HG03025 (cell line): ENCODE results near the gene LRRC43.
"Not testable (repeated sequence)": the region's sequence is repeated elsewhere in the genome, so short reads cannot be mapped to it uniquely, and the experiment has no call there.

ENCODE experiments used
- ATAC-seq: cut with Tn5 transposase; IDR thresholded peaks from one replicate; pipeline ENCODE4 v1.9.1; 2021; ENCODE audit warnings: mild to moderate bottlenecking, moderate library complexity; ENCODE audit not compliant: unreplicated experiment, low FRiP score

LRRC43 gene

GRCh38 chr12:122152754-122153153 is 30.2 kb upstream of the LRRC43 start:
- ATAC-seq = no peak

GRCh38 chr12:122155705-122156104 is 27.2 kb upstream of the LRRC43 start:
- no peak for ATAC-seq

- ATAC-seq = no peak
These were observed 24.1 kb upstream of the LRRC43 start for GRCh38 chr12:122158700-122159285.

GRCh38 chr12:122159882-122160281 is 23.0 kb upstream of the LRRC43 start:
- no peak for ATAC-seq

GRCh38 chr12:122160761-122161160 is 22.2 kb upstream of the LRRC43 start:
- ATAC-seq = no peak

- no peak for ATAC-seq
These were observed 21.2 kb upstream of the LRRC43 start for GRCh38 chr12:122161682-122162081.

- ATAC-seq = no peak
These were observed 19.9 kb upstream of the LRRC43 start for GRCh38 chr12:122162976-122163375.

- peak; percentile 57 for ATAC-seq
These were observed 16.2 kb upstream of the LRRC43 start for GRCh38 chr12:122166422-122167349.

- ATAC-seq = no peak
These were observed 15.5 kb upstream of the LRRC43 start for GRCh38 chr12:122167356-122167925.

- no peak for ATAC-seq
These were observed 14.4 kb upstream of the LRRC43 start for GRCh38 chr12:122168492-122168891.

- no peak for ATAC-seq
These were observed 11.5 kb upstream of the LRRC43 start for GRCh38 chr12:122171399-122171798.

GRCh38 chr12:122172262-122172939 is 10.5 kb upstream of the LRRC43 start:
- ATAC-seq = no peak

- no peak for ATAC-seq
These were observed 8.6 kb upstream of the LRRC43 start, which contains the start of gene IL31 for GRCh38 chr12:122174155-122174845. Gene IL31 (minus strand): TSS chr12:122174221. CDS start chr12:122174172, 49 bp downstream.

GRCh38 chr12:122176473-122176872 is 6.5 kb upstream of the LRRC43 start:
- ATAC-seq = not testable (repeated sequence)

GRCh38 chr12:122183588-122183940 is 641 bp downstream of the LRRC43 start:
- ATAC-seq = no peak

- ATAC-seq = no peak
These were observed 1.6 kb downstream of the LRRC43 start for GRCh38 chr12:122184517-122184916.

GRCh38 chr12:122185079-122185478 is 2.2 kb downstream of the LRRC43 start:
- no peak for ATAC-seq

GRCh38 chr12:122185494-122186082 is 2.7 kb downstream of the LRRC43 start:
- no peak for ATAC-seq

- no peak for ATAC-seq
These were observed 4.5 kb downstream of the LRRC43 start for GRCh38 chr12:122187466-122187865.
